GM12878 (cell line): Measurements from ENCODE around the gene PAIP2. TPM values are rescaled to one million over a fixed set of nuclear protein-coding genes. Genes with fewer than 3 reads are reported as not detected.

Source experiments
- polyA plus RNA-seq, 11 experiments: library from polyadenylated mRNA; depleted of rRNA in 4 of 11; unstranded in 6 of 11; stranded (reverse) in 5 of 11; fragments of >200 nt; fragmentation: Nextera tagmentation in 4 of 11; fragmentation: Illumina TruSeq in 1 of 11; extraction: Ambion mirVana in 4 of 11; extraction: Trizol in 1 of 11; gene quantifications; 1 replicate in 1 of 11; 2 replicates in 10 of 11; pipeline versions ENCODE4 v1.2.1 to v1.2.3, GENCODE V29; 2011 to 2016; ENCODE audit warnings: inconsistent platforms in 2 of 11, missing spikeins in 2 of 11, low read depth in 1 of 11
- small RNA-seq: library from RNA; depleted of rRNA; stranded (forward); fragments of <200 nt; gene quantifications from one replicate; pipeline ENCODE3, GENCODE V24; 2014
- total RNA-seq, 4 experiments: library from RNA; depleted of rRNA in 3 of 4; stranded (reverse); fragments of >200 nt in 3 of 4; fragmentation: Illumina TruSeq in 1 of 4; extraction: Trizol in 1 of 4; gene quantifications; 2 replicates each; pipeline versions ENCODE4 v1.2.1 to v1.2.3, GENCODE V29; 2013 to 2021

Gene PAIP2
- total and polyA plus RNA-seq, 10 of the 15 experiments (the other 5 are each of a cell fraction or from before 2014, with no cell fraction given) = 49.9 to 154 (median 102) TPM

Small RNA genes within 50 kb of the gene (small RNA-seq; reads per million reads assigned to genes)
- gene RNA5SP195 = not detected

Other genes starting within 250 kb of the PAIP2 start
Only the 7 nearest of the 11 such genes appear.
- gene MATR3, start 48.1 kb upstream of the PAIP2 start, total RNA-seq (2014; rRNA removed) = 134 and 173 TPM in 2 replicates
- 394 and 401 TPM in 2 replicates for gene MATR3, start 48.1 kb upstream of the PAIP2 start, total RNA-seq (2014; rRNA removed; fragmentation: Illumina TruSeq; extraction: Trizol)
- gene MATR3, start 48.1 kb upstream of the PAIP2 start, total RNA-seq (2021) = 180 and 213 TPM in 2 replicates
- gene MATR3, start 48.1 kb upstream of the PAIP2 start, polyA plus RNA-seq (2011; rRNA removed) = 230 and 407 TPM in 2 replicates
- 276 and 414 TPM in 2 replicates for gene MATR3, start 48.1 kb upstream of the PAIP2 start, polyA plus RNA-seq (2014; fragmentation: Illumina TruSeq; extraction: Trizol)
- gene MATR3, start 48.1 kb upstream of the PAIP2 start, polyA plus RNA-seq (2014; fragmentation: Nextera tagmentation; extraction: Ambion mirVana) = 100 to 1,000 TPM; 149 to 187 TPM
- gene MATR3, start 48.1 kb upstream of the PAIP2 start, polyA plus RNA-seq (2014; rRNA removed) = 194 and 201 TPM in 2 replicates
- gene MATR3, start 48.1 kb upstream of the PAIP2 start, polyA plus RNA-seq (2016; fragmentation: Nextera tagmentation; extraction: Ambion mirVana) = 100 to 1,000 TPM; 347 to 380 TPM
- gene SLC23A1, start 41.4 kb downstream of the PAIP2 start, total RNA-seq (2014; rRNA removed) = 0.98 and 1.2 TPM in 2 replicates
- gene SLC23A1, start 41.4 kb downstream of the PAIP2 start, total RNA-seq (2014; rRNA removed; fragmentation: Illumina TruSeq; extraction: Trizol) = 1.7 and 2.4 TPM in 2 replicates
- gene SLC23A1, start 41.4 kb downstream of the PAIP2 start, total RNA-seq (2021) = 4.1 and 4.7 TPM in 2 replicates
- 1.1 and 1.5 TPM in 2 replicates for gene SLC23A1, start 41.4 kb downstream of the PAIP2 start, polyA plus RNA-seq (2011; rRNA removed)
- 0.95 and 1.7 TPM in 2 replicates for gene SLC23A1, start 41.4 kb downstream of the PAIP2 start, polyA plus RNA-seq (2014; fragmentation: Illumina TruSeq; extraction: Trizol)
- under 1 TPM; 0.35 to 0.74 TPM for gene SLC23A1, start 41.4 kb downstream of the PAIP2 start, polyA plus RNA-seq (2014; fragmentation: Nextera tagmentation; extraction: Ambion mirVana)
- 3.2 and 3.3 TPM in 2 replicates for gene SLC23A1, start 41.4 kb downstream of the PAIP2 start, polyA plus RNA-seq (2014; rRNA removed)
- gene SLC23A1, start 41.4 kb downstream of the PAIP2 start, polyA plus RNA-seq (2016; fragmentation: Nextera tagmentation; extraction: Ambion mirVana) = 1 to 10 TPM; 1.5 to 1.6 TPM
- gene MZB1, start 48.1 kb downstream of the PAIP2 start, total RNA-seq (2014; rRNA removed) = 211 and 238 TPM in 2 replicates
- gene MZB1, start 48.1 kb downstream of the PAIP2 start, total RNA-seq (2014; rRNA removed; fragmentation: Illumina TruSeq; extraction: Trizol) = 132 and 157 TPM in 2 replicates
- gene MZB1, start 48.1 kb downstream of the PAIP2 start, total RNA-seq (2021) = 200 and 218 TPM in 2 replicates
- 37.4 and 65.2 TPM in 2 replicates for gene MZB1, start 48.1 kb downstream of the PAIP2 start, polyA plus RNA-seq (2011; rRNA removed)
- 44.1 and 147 TPM in 2 replicates for gene MZB1, start 48.1 kb downstream of the PAIP2 start, polyA plus RNA-seq (2014; fragmentation: Illumina TruSeq; extraction: Trizol)
- 10 to 100 TPM; 19.3 to 56.9 TPM for gene MZB1, start 48.1 kb downstream of the PAIP2 start, polyA plus RNA-seq (2014; fragmentation: Nextera tagmentation; extraction: Ambion mirVana)
- 291 and 321 TPM in 2 replicates for gene MZB1, start 48.1 kb downstream of the PAIP2 start, polyA plus RNA-seq (2014; rRNA removed)
- 100 to 1,000 TPM; 369 to 406 TPM for gene MZB1, start 48.1 kb downstream of the PAIP2 start, polyA plus RNA-seq (2016; fragmentation: Nextera tagmentation; extraction: Ambion mirVana)
- gene PROB1, start 53.2 kb downstream of the PAIP2 start, total RNA-seq (2014; rRNA removed) = 3.0 and 3.8 TPM in 2 replicates
- 1.7 and 2.0 TPM in 2 replicates for gene PROB1, start 53.2 kb downstream of the PAIP2 start, total RNA-seq (2014; rRNA removed; fragmentation: Illumina TruSeq; extraction: Trizol)
- gene PROB1, start 53.2 kb downstream of the PAIP2 start, total RNA-seq (2021) = 6.0 and 6.5 TPM in 2 replicates
- gene PROB1, start 53.2 kb downstream of the PAIP2 start, polyA plus RNA-seq (2011; rRNA removed) = 0.59 and 1.1 TPM in 2 replicates
- gene PROB1, start 53.2 kb downstream of the PAIP2 start, polyA plus RNA-seq (2014; fragmentation: Illumina TruSeq; extraction: Trizol) = 0.78 and 1.4 TPM in 2 replicates
- gene PROB1, start 53.2 kb downstream of the PAIP2 start, polyA plus RNA-seq (2014; fragmentation: Nextera tagmentation; extraction: Ambion mirVana) = under 1 TPM; 0.14 to 0.58 TPM
- 4.7 and 5.1 TPM in 2 replicates for gene PROB1, start 53.2 kb downstream of the PAIP2 start, polyA plus RNA-seq (2014; rRNA removed)
- 1 to 10 TPM; 6.2 to 8.1 TPM for gene PROB1, start 53.2 kb downstream of the PAIP2 start, polyA plus RNA-seq (2016; fragmentation: Nextera tagmentation; extraction: Ambion mirVana)
- gene SPATA24, start 62.2 kb downstream of the PAIP2 start, total RNA-seq (2014; rRNA removed) = 5.1 and 8.1 TPM in 2 replicates
- 6.3 and 8.1 TPM in 2 replicates for gene SPATA24, start 62.2 kb downstream of the PAIP2 start, total RNA-seq (2014; rRNA removed; fragmentation: Illumina TruSeq; extraction: Trizol)
- 4.1 and 5.6 TPM in 2 replicates for gene SPATA24, start 62.2 kb downstream of the PAIP2 start, total RNA-seq (2021)
- 5.3 and 6.0 TPM in 2 replicates for gene SPATA24, start 62.2 kb downstream of the PAIP2 start, polyA plus RNA-seq (2011; rRNA removed)
- 6.1 and 9.8 TPM in 2 replicates for gene SPATA24, start 62.2 kb downstream of the PAIP2 start, polyA plus RNA-seq (2014; fragmentation: Illumina TruSeq; extraction: Trizol)
- 1 to 10 TPM; 7.6 to 8.5 TPM for gene SPATA24, start 62.2 kb downstream of the PAIP2 start, polyA plus RNA-seq (2014; fragmentation: Nextera tagmentation; extraction: Ambion mirVana)
- 7.1 and 7.2 TPM in 2 replicates for gene SPATA24, start 62.2 kb downstream of the PAIP2 start, polyA plus RNA-seq (2014; rRNA removed)
- gene SPATA24, start 62.2 kb downstream of the PAIP2 start, polyA plus RNA-seq (2016; fragmentation: Nextera tagmentation; extraction: Ambion mirVana) = 1 to 10 TPM; 7.0 to 7.4 TPM
- gene DNAJC18, start 97.7 kb downstream of the PAIP2 start, total RNA-seq (2014; rRNA removed) = 5.3 and 6.4 TPM in 2 replicates
- gene DNAJC18, start 97.7 kb downstream of the PAIP2 start, total RNA-seq (2014; rRNA removed; fragmentation: Illumina TruSeq; extraction: Trizol) = 10.6 and 10.8 TPM in 2 replicates
- gene DNAJC18, start 97.7 kb downstream of the PAIP2 start, total RNA-seq (2021) = 16.9 and 19.7 TPM in 2 replicates
- 21.0 and 34.0 TPM in 2 replicates for gene DNAJC18, start 97.7 kb downstream of the PAIP2 start, polyA plus RNA-seq (2011; rRNA removed)
- gene DNAJC18, start 97.7 kb downstream of the PAIP2 start, polyA plus RNA-seq (2014; fragmentation: Illumina TruSeq; extraction: Trizol) = 17.5 and 22.6 TPM in 2 replicates
- gene DNAJC18, start 97.7 kb downstream of the PAIP2 start, polyA plus RNA-seq (2014; fragmentation: Nextera tagmentation; extraction: Ambion mirVana) = 10 to 100 TPM; 20.5 to 26.7 TPM
- gene DNAJC18, start 97.7 kb downstream of the PAIP2 start, polyA plus RNA-seq (2014; rRNA removed) = 5.3 and 10.1 TPM in 2 replicates
- gene DNAJC18, start 97.7 kb downstream of the PAIP2 start, polyA plus RNA-seq (2016; fragmentation: Nextera tagmentation; extraction: Ambion mirVana) = 10 to 100 TPM; 16.7 to 18.0 TPM
- not detected in 2 replicates for gene ECSCR, start 120.9 kb downstream of the PAIP2 start, total RNA-seq (2014; rRNA removed)
- gene ECSCR, start 120.9 kb downstream of the PAIP2 start, total RNA-seq (2014; rRNA removed; fragmentation: Illumina TruSeq; extraction: Trizol) = 0.22 TPM in 1 of 2 replicates, not detected in the other
- gene ECSCR, start 120.9 kb downstream of the PAIP2 start, total RNA-seq (2021) = 0.36 TPM in 1 of 2 replicates, not detected in the other
- gene ECSCR, start 120.9 kb downstream of the PAIP2 start, polyA plus RNA-seq (2011; rRNA removed) = 0.12 and 0.15 TPM in 2 replicates
- gene ECSCR, start 120.9 kb downstream of the PAIP2 start, polyA plus RNA-seq (2014; fragmentation: Illumina TruSeq; extraction: Trizol) = 0.19 and 0.25 TPM in 2 replicates
- gene ECSCR, start 120.9 kb downstream of the PAIP2 start, polyA plus RNA-seq (2014; fragmentation: Nextera tagmentation; extraction: Ambion mirVana) = under 1 TPM; 0.23 to 0.35 TPM
- gene ECSCR, start 120.9 kb downstream of the PAIP2 start, polyA plus RNA-seq (2014; rRNA removed) = 0.30 TPM in 1 of 2 replicates, not detected in the other
- gene ECSCR, start 120.9 kb downstream of the PAIP2 start, polyA plus RNA-seq (2016; fragmentation: Nextera tagmentation; extraction: Ambion mirVana) = under 1 TPM in 1 of 2 experiments, not detected in 1; 0.83 TPM